OCI-LY3 (cell line): Measurements from ENCODE around the gene MED13.

ENCODE experiments used
- H2AFZ ChIP-seq: fragments of 200-600, 300-600 bp; shearing (Covaris generic); 2 replicates; pipeline ENCODE4 v1.6.0; 2014; ENCODE audit warnings: antibody characterized with exemption, low read depth, low read length
- H3K27ac ChIP-seq: fragments of 200-600, 300-600 bp; sonication (generic); 2 replicates; pipeline ENCODE4 v1.5.1; 2014; ENCODE audit warnings: mild to moderate bottlenecking, low read length, moderate library complexity, mixed read lengths
- H3K27me3 ChIP-seq: fragments of 200-600, 300-600 bp; sonication (generic); 2 replicates; pipeline ENCODE4 v1.6.1; 2014; ENCODE audit warnings: low read depth, low read length, mixed read lengths
- H3K36me3 ChIP-seq: fragments of 200-600, 300-600 bp; sonication (generic); replicated peaks from 2 replicates; pipeline ENCODE3; 2014; ENCODE audit warnings: low read depth, low read length, mixed read lengths
- H3K4me1 ChIP-seq: fragments of 300-600, 200-600 bp; sonication (generic); 2 replicates; pipeline ENCODE4 v1.6.1; 2014; ENCODE audit warnings: low read length, mixed read lengths
- H3K4me2 ChIP-seq: fragments of 200-600, 300-600 bp; sonication (generic); 2 replicates; pipeline ENCODE4 v1.6.1; 2014; ENCODE audit warnings: low read length, mixed read lengths
- H3K4me3 ChIP-seq: fragments of 300-600, 200-600 bp; sonication (generic); 2 replicates; pipeline ENCODE4 v1.5.1; 2014; ENCODE audit warnings: antibody characterized with exemption, mild to moderate bottlenecking, low read length, moderate library complexity
- H3K79me2 ChIP-seq: fragments of 300-600, 200-600 bp; shearing (Covaris generic); 2 replicates; pipeline ENCODE4 v1.6.1; 2014; ENCODE audit warnings: mild to moderate bottlenecking, low read length, mixed read lengths
- H3K9ac ChIP-seq: fragments of 300-600, 200-600 bp; shearing (Covaris generic); 2 replicates; pipeline ENCODE4 v1.6.0; 2014; ENCODE audit warnings: mild to moderate bottlenecking, low read length, moderate library complexity
- H3K9me3 ChIP-seq: fragments of 200-600, 300-600 bp; shearing (Covaris generic); 2 replicates; pipeline ENCODE4 v1.6.1; 2014; ENCODE audit warnings: low read length, mixed read lengths; ENCODE audit not compliant: insufficient read depth
- H4K20me1 ChIP-seq: fragments of 200-600, 300-600 bp; sonication (generic); 2 replicates; pipeline ENCODE4 v1.6.1; 2016; ENCODE audit warnings: low read length, mixed read lengths; ENCODE audit not compliant: insufficient read depth
- CTCF ChIP-seq: fragments of 200-600, 300-600 bp; sonication (generic); IDR thresholded peaks from 2 replicates; pipeline ENCODE4 v1.5.1; 2014; ENCODE audit warnings: antibody characterized with exemption, low read length, low read depth
- EZH2phosphoT487 ChIP-seq: fragments of 200-600 bp; shearing (Covaris generic); IDR thresholded peaks from 2 replicates; pipeline ENCODE4 v1.6.1; 2018; ENCODE audit warnings: antibody characterized with exemption, mixed run types, low read depth

Gene MED13

GRCh38 chr17:62058611-62059010 is 6.5 kb downstream of the MED13 start:
- Histone ChIP-seq H3K27ac (no peak overlapping the region), H3K4me3 (no peak overlapping the region), H2AFZ (no peak overlapping the region), H3K79me2 (peaks cover 99% of the 10 kb centered on the region), H3K27me3 (no peaks in the 10 kb centered on the region), H3K36me3 (peaks cover 35% of the 10 kb centered on the region), H3K4me2 (no peak overlapping the region), H4K20me1 (peaks cover 65% of the 10 kb centered on the region), H3K9ac (no peak overlapping the region), H3K9me3 (no peaks in the 10 kb centered on the region), H3K4me1 (peaks cover 30% of the 10 kb centered on the region)
- TF ChIP-seq EZH2phosphoT487, result no peak
- no peak for TF ChIP-seq CTCF

GRCh38 chr17:62057696-62058095 is 7.4 kb downstream of the MED13 start:
- no peaks in the 10 kb centered on the region for H3K27me3 ChIP-seq
- H3K79me2 ChIP-seq, result peaks cover 99% of the 10 kb centered on the region
- TF ChIP-seq EZH2phosphoT487 (no peak), CTCF (no peak)
- H3K4me3 ChIP-seq, result no peak overlapping the region
- peaks cover 21% of the 10 kb centered on the region for H3K4me1 ChIP-seq
- H3K9ac ChIP-seq, result no peak overlapping the region
- no peak overlapping the region for H3K4me2 ChIP-seq
- peaks cover 35% of the 10 kb centered on the region for H3K36me3 ChIP-seq
- H3K9me3 ChIP-seq, result no peaks in the 10 kb centered on the region
- H3K27ac ChIP-seq, result no peak overlapping the region
- H2AFZ ChIP-seq, result no peak overlapping the region
- H4K20me1 ChIP-seq, result peaks cover 60% of the 10 kb centered on the region

- H3K9ac ChIP-seq, result no peak overlapping the region
- peaks cover 62% of the 10 kb centered on the region for H4K20me1 ChIP-seq
- H3K36me3 ChIP-seq, result peaks cover 42% of the 10 kb centered on the region
- no peaks in the 10 kb centered on the region for H3K27me3 ChIP-seq
- TF ChIP-seq CTCF (no peak), EZH2phosphoT487 (no peak)
- no peak overlapping the region for H3K27ac ChIP-seq
- H3K79me2 ChIP-seq, result peaks cover 82% of the 10 kb centered on the region
- no peak overlapping the region for H3K4me3 ChIP-seq
- no peak overlapping the region for H3K4me2 ChIP-seq
- H3K9me3 ChIP-seq, result no peaks in the 10 kb centered on the region
- H2AFZ ChIP-seq, result no peak overlapping the region
- peaks cover 19% of the 10 kb centered on the region for H3K4me1 ChIP-seq
These were observed 12.2 kb downstream of the MED13 start for GRCh38 chr17:62052765-62053338.

- Histone ChIP-seq H3K4me3 (no peak overlapping the region), H3K4me2 (no peak overlapping the region), H2AFZ (no peak overlapping the region), H3K4me1 (peaks cover 19% of the 10 kb centered on the region), H3K27ac (no peak overlapping the region), H3K9ac (no peak overlapping the region), H3K36me3 (peaks cover 35% of the 10 kb centered on the region), H3K79me2 (peaks cover 79% of the 10 kb centered on the region), H3K9me3 (no peaks in the 10 kb centered on the region), H4K20me1 (peaks cover 47% of the 10 kb centered on the region), H3K27me3 (no peaks in the 10 kb centered on the region)
- TF ChIP-seq CTCF (no peak), EZH2phosphoT487 (no peak)
These were observed 14.0 kb downstream of the MED13 start for GRCh38 chr17:62051053-62051452.
